ENCODE measurements around the gene ZNF579. TPM values are rescaled to one million over a fixed set of nuclear protein-coding genes. Genes with fewer than 3 reads are reported as not detected.
A peak's percentile ranks its signal among the peaks of the same experiment; 100 is the strongest.

Gene ZNF579
- total and polyA plus RNA-seq, 9 of the 15 experiments (the other 6 are each of a cell fraction or from before 2014, with no cell fraction given): 0.06 to 15.9 (median 1.6) TPM

- no peak for TF ChIP-seq ZFP30 (CRISPR knock-in tag; IDR thresholded peaks at IDR 0.05; ENCODE audit: borderline replicate concordance)
- no peak for TF ChIP-seq POLR3A (IDR thresholded peaks at IDR 0.05; ENCODE audit: borderline replicate concordance, extremely low read depth, insufficient read depth, insufficient read length)
- no peak for TF ChIP-seq ZNF740 (CRISPR knock-in tag; IDR thresholded peaks at IDR 0.05)
- no peak for TF ChIP-seq ZNF740 (tag; IDR thresholded peaks at IDR 0.05)
- TF ChIP-seq ZNF232 (CRISPR knock-in tag; IDR thresholded peaks at IDR 0.05): no peak
- TF ChIP-seq PTTG1 (tag; IDR thresholded peaks at IDR 0.05; ENCODE audit: low read depth): 0 out of 2 replicates have a peak, but pooled peaks have one; percentile 38
- no peak for TF ChIP-seq RBM22 (IDR thresholded peaks at IDR 0.05; ENCODE audit: low read depth, low read length, poor library complexity, severe bottlenecking)
- TF ChIP-seq CGGBP1 (CRISPR knock-in tag; IDR thresholded peaks at IDR 0.05): no peak
- TF ChIP-seq UBTF (IDR thresholded peaks at IDR 0.05; ENCODE audit: borderline replicate concordance in 1 of 2, low read depth in 2 of 2, low read length in 2 of 2): no peak
- TF ChIP-seq BRCA1 (IDR thresholded peaks at IDR 0.05): no peak
- TF ChIP-seq BRCA1 (CRISPR knock-in tag; IDR thresholded peaks at IDR 0.05): no peak
- TF ChIP-seq DACH1 (IDR thresholded peaks at IDR 0.05; ENCODE audit: partially characterized antibody): no peak
- TF ChIP-seq ARID1B (IDR thresholded peaks at IDR 0.05): peak; percentile 20; the same call in 1 of the 2 replicates
- no peak for TF ChIP-seq PREB (CRISPR knock-in tag; IDR thresholded peaks at IDR 0.05)
- no peak for TF ChIP-seq POLR2H (tag; IDR thresholded peaks at IDR 0.05; ENCODE audit: low read depth)
- no peak for TF ChIP-seq SIN3B (IDR thresholded peaks at IDR 0.05; ENCODE audit: low read depth)
- peak; percentile 54; the same call in 1 of the 2 replicates for TF ChIP-seq MTA3 (IDR thresholded peaks at IDR 0.05; ENCODE audit: borderline replicate concordance)
- no peak for TF ChIP-seq ZNF217 (CRISPR knock-in tag; IDR thresholded peaks at IDR 0.05)
- no peak for TF ChIP-seq BRD4 (IDR thresholded peaks at IDR 0.05)
Observed at GRCh38 chr19:55599842-55600661, 19.4 kb upstream of the ZNF579 start, which contains the start of gene ZNF524 (continued).

All from K562 (cell line).